Naive B cell (primary cell): ENCODE data around the gene CAMK2B. TPM values are rescaled to one million over a fixed set of nuclear protein-coding genes. Genes with fewer than 3 reads are reported as not detected.

Experiments used
- ATAC-seq, 2 donors: fragments of 150-1000 bp; cut with Tn5 transposase; 2 replicates each; pipeline ENCODE4 v1.10.0; 2021; ENCODE audit warnings: low read depth in 2 of 2, mild to moderate bottlenecking in 2 of 2, moderate library complexity in 2 of 2
- DNase-seq: peaks from one replicate; pipeline ENCODE4 v3.0.0; 2022
- H3K27ac Mint-ChIP-seq, 6 donors: one replicate each; pipeline ENCODE4 v1.8.0; 2020 to 2022; ENCODE audit warnings: mild to moderate bottlenecking in 6 of 6, mixed read lengths in 6 of 6, moderate library complexity in 5 of 6, inconsistent platforms in 2 of 6
- H3K27me3 Mint-ChIP-seq, 3 donors: one replicate each; pipeline ENCODE4 v1.8.0; 2021 to 2022; ENCODE audit warnings: mixed read lengths in 3 of 3, mild to moderate bottlenecking in 1 of 3
- H3K36me3 Mint-ChIP-seq, 2 donors: one replicate each; pipeline ENCODE4 v1.8.0; 2020 to 2022; ENCODE audit warnings: mixed read lengths in 2 of 2, inconsistent platforms in 1 of 2, mild to moderate bottlenecking in 1 of 2
- H3K4me1 Mint-ChIP-seq, 3 donors: one replicate each; pipeline ENCODE4 v1.8.0; 2020 to 2022; ENCODE audit warnings: mixed read lengths in 3 of 3, inconsistent platforms in 1 of 3, mild to moderate bottlenecking in 1 of 3, moderate library complexity in 1 of 3
- H3K4me3 Mint-ChIP-seq, 8 donors: one replicate each; pipeline ENCODE4 v1.8.0; 2020 to 2022; ENCODE audit warnings: mild to moderate bottlenecking in 8 of 8, mixed read lengths in 8 of 8, moderate library complexity in 8 of 8, inconsistent platforms in 2 of 8
- H3K9me3 Mint-ChIP-seq, 7 donors: one replicate each; pipeline ENCODE4 v1.8.0; 2020 to 2022; ENCODE audit warnings: mixed read lengths in 7 of 7, mild to moderate bottlenecking in 5 of 7, inconsistent platforms in 2 of 7, moderate library complexity in 1 of 7
- polyA plus RNA-seq, 6 donors: library from polyadenylated mRNA; unstranded; fragments of 300-500 nt; fragmentation: Illumina TruSeq; gene quantifications; one replicate each; pipeline ENCODE4 v1.2.3, GENCODE V29; 2021; ENCODE audit warnings: low read depth in 6 of 6

Gene CAMK2B
- polyA plus RNA-seq, 6 donors from 2014 or later, result not detected

DNA sequence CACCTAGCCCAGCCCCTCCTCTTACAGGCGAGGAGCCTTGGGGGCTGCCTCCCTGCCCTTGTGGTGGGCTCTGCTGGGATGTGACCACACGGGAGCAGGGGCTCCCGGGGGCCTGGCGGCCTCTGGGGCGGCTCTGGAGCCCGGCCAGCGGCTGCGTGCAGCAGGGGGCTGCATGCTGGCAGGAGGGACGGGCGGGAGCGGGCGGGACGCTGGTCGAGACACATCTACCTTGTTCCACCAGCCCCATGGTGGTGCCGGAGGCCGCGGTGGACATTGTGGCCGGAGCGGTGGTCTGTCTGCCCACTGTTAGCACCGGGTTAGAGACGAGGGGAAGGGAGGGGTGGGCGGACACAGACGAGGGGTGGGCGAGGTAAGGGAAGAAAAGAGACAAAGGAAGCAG is 86.0 kb downstream of the CAMK2B start:
- H3K4me3 Mint-ChIP-seq, result no peak overlapping the region
- peaks cover 0 to 7% (median 0%) of the 10 kb centered on the region in 3 donors for H3K27me3 Mint-ChIP-seq
- DNase-seq (no peak), ATAC-seq (no peak)
- H3K27ac Mint-ChIP-seq, result no peak overlapping the region
- H3K36me3 Mint-ChIP-seq, result no peaks in the 10 kb centered on the region
- H3K9me3 Mint-ChIP-seq, result no peaks in the 10 kb centered on the region
- H3K4me1 Mint-ChIP-seq, result peaks cover 0 to 3% (median 0%) of the 10 kb centered on the region in 3 donors

DNA sequence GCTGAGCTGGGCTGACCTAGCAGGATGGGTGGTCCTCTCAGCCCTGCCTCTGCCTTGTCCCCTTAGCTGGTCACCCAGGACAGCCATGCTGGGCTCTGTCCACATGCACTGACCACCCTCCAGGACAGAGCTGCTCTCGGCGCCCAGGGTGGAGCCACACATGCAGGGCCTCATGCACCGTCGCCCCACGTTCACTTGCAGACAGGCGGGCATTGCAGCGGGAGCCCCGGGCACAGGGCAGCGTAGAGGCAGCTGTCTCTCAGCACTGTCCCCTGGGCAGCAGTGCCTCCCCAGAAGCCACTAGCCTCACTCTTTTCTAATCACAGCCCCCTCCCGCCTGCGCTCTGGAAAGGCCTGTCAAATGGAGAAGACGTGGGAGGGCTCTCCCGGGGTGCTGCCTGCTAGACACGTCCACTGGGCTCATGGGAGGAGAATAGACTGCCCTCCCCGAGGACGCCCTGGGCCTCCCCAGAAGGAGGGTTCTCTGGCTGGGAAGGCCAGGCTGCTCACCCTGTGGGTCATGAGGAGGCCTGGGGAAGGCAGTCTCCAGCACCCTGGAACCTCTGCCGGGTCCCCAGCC is 87.2 kb downstream of the CAMK2B start:
- Mint-ChIP-seq H3K36me3 (no peaks in the 10 kb centered on the region), H3K9me3 (no peaks in the 10 kb centered on the region), H3K27ac (no peak overlapping the region), H3K27me3 (peaks cover 0 to 7% (median 0%) of the 10 kb centered on the region in 3 donors), H3K4me3 (no peak overlapping the region), H3K4me1 (peaks cover 0 to 3% (median 0%) of the 10 kb centered on the region in 3 donors)
- ATAC-seq, result no peak
- DNase-seq, result no peak

DNA sequence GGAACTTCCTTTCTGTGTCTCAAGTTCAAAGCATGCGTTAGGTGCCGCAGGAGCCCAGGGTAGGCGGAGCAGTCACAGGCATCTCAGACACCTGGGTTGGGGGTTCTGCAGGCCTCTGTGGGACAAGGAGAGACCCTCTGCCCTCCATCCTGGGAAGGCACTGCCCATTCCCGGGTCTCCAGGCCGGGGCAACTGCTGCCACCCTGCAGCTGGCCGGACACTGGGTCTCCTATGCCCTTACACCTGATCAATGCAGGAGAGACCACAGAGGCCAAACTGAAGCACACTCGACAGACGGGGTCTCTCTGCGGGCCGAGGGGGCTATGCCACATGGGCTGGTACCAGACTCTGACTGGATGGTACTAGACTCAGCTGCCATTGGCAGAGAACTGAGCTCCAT is 87.7 kb downstream of the CAMK2B start:
- H3K27me3 Mint-ChIP-seq, result peaks cover 0 to 7% (median 0%) of the 10 kb centered on the region in 3 donors
- DNase-seq, result no peak
- H3K27ac Mint-ChIP-seq, result no peak overlapping the region
- H3K36me3 Mint-ChIP-seq, result no peaks in the 10 kb centered on the region
- no peak for ATAC-seq
- H3K9me3 Mint-ChIP-seq, result no peaks in the 10 kb centered on the region
- H3K4me1 Mint-ChIP-seq, result peaks cover 0 to 3% (median 0%) of the 10 kb centered on the region in 3 donors
- no peak overlapping the region for H3K4me3 Mint-ChIP-seq

DNA sequence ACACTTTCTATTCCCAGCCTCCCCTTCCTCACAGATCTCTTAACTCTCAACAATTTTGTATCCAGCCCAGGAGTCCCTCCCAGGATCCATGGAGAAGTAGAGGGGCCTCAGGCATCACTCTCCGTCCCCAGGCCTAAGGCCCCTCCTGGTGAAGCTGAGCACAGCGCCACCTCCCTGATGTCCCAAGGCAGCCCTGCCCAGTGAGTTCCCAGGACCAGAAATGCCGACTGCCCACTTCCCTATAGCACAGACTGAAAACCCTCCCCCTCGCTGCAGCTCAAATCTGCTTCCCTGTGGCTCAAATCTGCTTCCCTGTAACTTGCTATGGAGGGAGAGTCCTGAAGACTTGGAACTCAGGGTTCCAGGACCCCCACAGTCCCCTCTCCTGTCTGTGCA is 89.1 kb downstream of the CAMK2B start:
- DNase-seq, result no peak
- peaks cover 0 to 3% (median 0%) of the 10 kb centered on the region in 3 donors for H3K4me1 Mint-ChIP-seq
- H3K4me3 Mint-ChIP-seq, result no peak overlapping the region
- ATAC-seq, result no peak
- H3K9me3 Mint-ChIP-seq, result no peaks in the 10 kb centered on the region
- peak overlapping the region in 2 of 6 donors; percentile 28 to 78 for H3K27ac Mint-ChIP-seq
- H3K27me3 Mint-ChIP-seq, result peaks cover 0 to 7% (median 0%) of the 10 kb centered on the region in 3 donors
- H3K36me3 Mint-ChIP-seq, result no peaks in the 10 kb centered on the region

DNA sequence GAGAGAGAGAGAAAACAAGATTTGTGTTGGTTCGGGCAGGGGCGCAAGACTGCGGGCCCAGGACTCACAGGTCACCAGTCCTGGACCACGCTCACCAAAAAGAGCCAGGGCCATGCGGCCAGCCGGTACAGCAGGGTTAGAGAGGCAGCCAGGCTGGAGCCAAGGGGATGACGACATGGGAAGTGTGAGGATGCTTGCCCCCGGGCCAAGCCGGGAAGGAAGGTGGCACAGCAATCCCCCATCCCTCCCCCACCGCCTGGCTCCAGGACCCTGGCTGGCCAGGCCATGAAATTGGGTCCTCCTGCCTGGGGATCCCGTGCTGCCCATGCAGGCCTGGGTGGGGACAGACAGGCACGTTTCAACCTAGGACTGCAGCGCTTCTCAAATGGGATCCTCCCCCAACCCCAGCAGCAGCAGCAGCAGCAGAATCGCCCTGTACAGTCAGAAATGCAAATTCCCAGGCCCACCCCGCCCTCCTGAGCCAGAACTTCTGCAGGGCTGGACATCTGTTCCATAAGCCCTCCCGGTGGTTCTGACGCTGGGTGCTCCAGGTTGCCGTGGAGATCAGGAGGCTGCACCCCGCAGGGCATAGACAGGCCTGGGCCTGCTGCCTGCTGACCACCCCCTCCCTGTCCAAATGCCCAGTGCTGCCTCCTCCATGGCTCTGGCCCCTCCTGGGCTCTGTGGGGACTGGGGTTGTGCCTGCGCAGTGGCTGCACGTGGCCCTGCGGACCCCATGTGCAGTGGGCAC is 89.6 kb downstream of the CAMK2B start:
- Mint-ChIP-seq H3K4me3 (no peak overlapping the region), H3K36me3 (no peaks in the 10 kb centered on the region), H3K27me3 (peaks cover 0 to 7% (median 0%) of the 10 kb centered on the region in 3 donors), H3K27ac (peak overlapping the region in 3 of 6 donors; percentile 31 to 76 (median 76)), H3K4me1 (no peaks in the 10 kb centered on the region), H3K9me3 (no peaks in the 10 kb centered on the region)
- no peak for ATAC-seq
- no peak for DNase-seq

DNA sequence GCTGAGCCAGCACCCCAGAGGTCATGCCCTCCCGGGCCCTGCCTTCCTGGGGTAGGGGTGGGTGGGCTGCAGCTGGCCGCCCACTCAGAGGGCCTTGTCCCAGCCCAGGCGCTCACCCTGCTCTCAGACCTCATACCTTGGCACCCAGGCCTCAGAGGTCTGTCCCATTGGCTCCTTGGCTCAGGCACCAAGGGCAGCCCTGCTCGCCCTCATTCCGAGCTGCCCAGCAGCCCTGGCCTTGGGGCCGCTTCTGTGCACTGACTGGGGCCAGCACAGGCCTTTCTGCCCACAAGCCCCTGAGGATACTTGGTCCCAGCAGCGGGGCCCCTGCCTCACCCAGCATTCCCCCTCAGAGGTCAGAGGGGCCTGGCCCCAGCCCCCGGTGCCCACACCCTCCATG is 90.3 kb downstream of the CAMK2B start:
- no peaks in the 10 kb centered on the region for H3K4me1 Mint-ChIP-seq
- no peaks in the 10 kb centered on the region for H3K36me3 Mint-ChIP-seq
- ATAC-seq (no peak), DNase-seq (no peak)
- H3K9me3 Mint-ChIP-seq, result no peaks in the 10 kb centered on the region
- H3K4me3 Mint-ChIP-seq, result no peak overlapping the region
- H3K27me3 Mint-ChIP-seq, result peaks cover 0 to 7% (median 0%) of the 10 kb centered on the region in 3 donors
- H3K27ac Mint-ChIP-seq, result peak overlapping the region in 1 of 6 donors; percentile 31

DNA sequence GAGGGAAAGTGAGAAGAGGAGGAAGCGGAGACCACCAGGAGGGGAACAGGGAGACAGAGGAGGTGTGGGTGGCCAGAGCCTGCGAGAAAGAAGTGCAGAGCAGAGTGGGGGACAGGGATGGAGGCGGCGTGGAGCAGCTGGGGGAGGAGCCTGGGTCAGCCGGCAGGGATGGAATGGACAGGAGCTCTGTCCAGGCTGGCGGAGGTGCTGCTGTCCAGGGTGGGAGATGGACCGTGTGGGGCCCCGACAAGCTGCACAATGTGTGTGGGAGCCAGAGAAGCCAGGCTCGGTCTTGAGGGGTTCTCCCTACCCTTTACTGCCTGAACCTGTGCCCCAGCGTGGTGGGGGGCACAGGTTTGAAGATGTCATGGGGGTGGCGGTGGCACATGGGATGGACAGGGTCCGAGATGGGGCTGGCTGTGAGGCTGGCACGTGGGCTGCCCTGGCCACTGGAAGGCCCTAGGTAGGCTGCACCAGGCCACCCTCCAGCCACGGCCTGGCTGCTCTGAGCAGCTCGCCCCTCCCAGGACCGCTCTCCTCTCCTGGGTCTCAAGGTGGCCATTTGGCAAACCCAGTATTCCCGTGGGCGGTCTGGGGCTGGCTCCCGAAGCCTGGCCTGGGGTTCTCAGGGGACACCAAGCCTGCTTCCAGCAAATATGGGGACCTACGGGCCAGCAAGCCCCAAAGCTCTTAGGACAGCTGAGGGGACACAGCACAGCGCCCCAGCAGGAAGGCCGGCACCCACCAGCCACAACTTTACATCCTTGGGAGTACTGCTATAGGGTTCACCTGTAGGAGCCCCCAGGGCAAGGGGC is 92.3 kb downstream of the CAMK2B start:
- no peak overlapping the region for H3K4me3 Mint-ChIP-seq
- H3K9me3 Mint-ChIP-seq, result no peaks in the 10 kb centered on the region
- ATAC-seq (no peak), DNase-seq (no peak)
- H3K27me3 Mint-ChIP-seq, result peaks cover 0 to 8% (median 0%) of the 10 kb centered on the region in 3 donors
- H3K36me3 Mint-ChIP-seq, result no peaks in the 10 kb centered on the region
- no peak overlapping the region for H3K27ac Mint-ChIP-seq
- no peaks in the 10 kb centered on the region for H3K4me1 Mint-ChIP-seq

DNA sequence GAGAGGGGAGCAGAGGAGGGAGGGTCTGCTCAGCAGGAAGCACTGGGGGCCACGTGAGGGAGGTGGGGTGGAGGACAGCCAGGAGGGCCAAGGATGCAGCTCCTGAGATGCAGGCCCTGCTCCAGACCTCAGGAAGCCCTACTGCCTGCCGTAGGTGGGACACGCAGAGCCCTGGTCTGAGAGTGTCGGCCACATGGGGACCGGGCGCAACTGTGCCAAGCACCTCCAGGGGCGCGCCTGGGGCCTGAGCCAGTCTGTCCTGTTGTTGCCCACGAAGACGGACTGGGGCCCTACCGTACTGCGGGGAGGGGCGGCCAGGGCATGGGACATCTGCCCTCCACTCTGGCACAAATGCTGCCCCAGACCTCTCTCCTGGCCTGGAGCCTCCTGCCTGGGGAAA is 93.0 kb downstream of the CAMK2B start:
- Mint-ChIP-seq H3K4me1 (no peaks in the 10 kb centered on the region), H3K36me3 (no peaks in the 10 kb centered on the region), H3K4me3 (no peak overlapping the region), H3K27ac (no peak overlapping the region), H3K9me3 (no peaks in the 10 kb centered on the region), H3K27me3 (peaks cover 0 to 13% (median 0%) of the 10 kb centered on the region in 3 donors)
- ATAC-seq (no peak), DNase-seq (no peak)

DNA sequence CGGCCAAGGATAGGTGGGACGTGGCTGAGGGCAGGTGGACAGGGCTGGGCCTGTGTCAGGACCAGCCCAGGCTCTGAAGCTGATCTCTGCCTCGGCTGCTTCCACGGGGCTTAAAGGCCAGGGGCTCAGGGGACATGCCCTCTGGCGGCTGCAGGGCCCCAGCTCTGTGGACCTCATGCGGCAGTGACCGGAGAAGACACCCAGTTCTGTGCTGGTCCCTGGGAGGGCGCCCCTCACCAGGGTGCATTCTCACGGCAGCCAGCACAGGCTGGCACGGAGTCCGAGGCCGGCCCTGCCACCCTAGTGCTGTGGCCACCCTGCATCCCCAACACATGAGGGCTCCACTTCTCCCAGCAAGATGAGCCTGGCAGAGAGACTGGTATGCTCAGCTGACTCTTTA is 94.3 kb downstream of the CAMK2B start:
- ATAC-seq (no peak), DNase-seq (no peak)
- H3K4me1 Mint-ChIP-seq, result no peaks in the 10 kb centered on the region
- H3K27me3 Mint-ChIP-seq, result peaks cover 1 to 11% (median 5%) of the 10 kb centered on the region in 3 donors
- H3K27ac Mint-ChIP-seq, result no peak overlapping the region
- no peak overlapping the region for H3K4me3 Mint-ChIP-seq
- H3K36me3 Mint-ChIP-seq, result no peaks in the 10 kb centered on the region
- H3K9me3 Mint-ChIP-seq, result no peaks in the 10 kb centered on the region

DNA sequence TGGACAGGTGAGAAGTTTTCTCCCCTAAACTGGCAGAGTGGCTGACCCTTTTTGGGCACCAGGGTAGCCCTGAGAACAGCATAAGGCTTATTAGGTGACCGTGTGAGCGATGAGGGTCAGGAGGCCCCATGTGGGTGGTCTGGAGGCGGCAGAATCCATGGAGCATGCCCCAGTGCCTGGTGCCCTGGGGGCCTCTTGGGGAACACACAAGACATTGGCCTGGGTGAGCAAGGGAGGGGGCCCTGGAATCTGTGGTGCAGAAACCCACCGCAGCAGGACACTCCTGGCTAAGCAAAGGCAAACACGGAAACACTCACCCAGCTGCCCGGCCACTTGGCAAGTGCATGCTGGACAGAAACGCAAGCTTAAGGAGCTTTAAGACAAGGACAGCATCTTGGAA is 95.1 kb downstream of the CAMK2B start:
- H3K9me3 Mint-ChIP-seq, result no peaks in the 10 kb centered on the region
- no peak overlapping the region for H3K27ac Mint-ChIP-seq
- no peaks in the 10 kb centered on the region for H3K4me1 Mint-ChIP-seq
- ATAC-seq (no peak), DNase-seq (no peak)
- no peak overlapping the region for H3K4me3 Mint-ChIP-seq
- H3K27me3 Mint-ChIP-seq, result peaks cover 4 to 18% (median 11%) of the 10 kb centered on the region in 3 donors
- H3K36me3 Mint-ChIP-seq, result no peaks in the 10 kb centered on the region

DNA sequence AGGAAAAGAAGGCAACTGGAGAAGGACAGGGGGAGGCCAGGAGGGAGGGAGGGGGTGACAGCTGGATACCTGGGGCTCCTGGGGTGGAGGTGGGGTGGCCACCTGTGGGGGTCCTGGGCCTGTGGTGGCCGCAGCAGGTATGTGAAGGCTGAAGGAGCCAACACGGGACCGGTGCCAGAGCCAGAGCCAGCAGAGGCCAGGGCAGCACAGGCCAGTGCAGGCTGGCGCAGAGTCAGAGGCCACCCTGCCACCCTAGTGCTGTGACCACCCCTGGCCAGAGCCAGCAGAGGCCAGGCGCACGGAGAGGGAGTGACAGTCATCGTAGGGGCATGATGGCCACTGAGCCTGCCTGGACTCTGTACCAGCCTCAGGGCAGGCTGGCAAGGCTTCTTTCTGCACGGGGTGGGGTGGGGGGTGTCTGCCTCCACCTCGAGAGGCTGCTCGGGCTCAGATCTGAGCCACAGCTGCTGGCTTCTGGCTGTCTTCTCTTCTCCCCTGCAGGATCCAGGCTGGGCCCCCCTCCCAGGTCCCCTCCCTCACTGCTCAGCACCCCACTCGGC is 95.8 kb downstream of the CAMK2B start:
- Mint-ChIP-seq H3K4me1 (no peaks in the 10 kb centered on the region), H3K27ac (no peak overlapping the region), H3K27me3 (peaks cover 4 to 19% (median 11%) of the 10 kb centered on the region in 3 donors), H3K9me3 (no peaks in the 10 kb centered on the region), H3K36me3 (no peaks in the 10 kb centered on the region), H3K4me3 (no peak overlapping the region)
- no peak for ATAC-seq
- DNase-seq, result no peak

DNA sequence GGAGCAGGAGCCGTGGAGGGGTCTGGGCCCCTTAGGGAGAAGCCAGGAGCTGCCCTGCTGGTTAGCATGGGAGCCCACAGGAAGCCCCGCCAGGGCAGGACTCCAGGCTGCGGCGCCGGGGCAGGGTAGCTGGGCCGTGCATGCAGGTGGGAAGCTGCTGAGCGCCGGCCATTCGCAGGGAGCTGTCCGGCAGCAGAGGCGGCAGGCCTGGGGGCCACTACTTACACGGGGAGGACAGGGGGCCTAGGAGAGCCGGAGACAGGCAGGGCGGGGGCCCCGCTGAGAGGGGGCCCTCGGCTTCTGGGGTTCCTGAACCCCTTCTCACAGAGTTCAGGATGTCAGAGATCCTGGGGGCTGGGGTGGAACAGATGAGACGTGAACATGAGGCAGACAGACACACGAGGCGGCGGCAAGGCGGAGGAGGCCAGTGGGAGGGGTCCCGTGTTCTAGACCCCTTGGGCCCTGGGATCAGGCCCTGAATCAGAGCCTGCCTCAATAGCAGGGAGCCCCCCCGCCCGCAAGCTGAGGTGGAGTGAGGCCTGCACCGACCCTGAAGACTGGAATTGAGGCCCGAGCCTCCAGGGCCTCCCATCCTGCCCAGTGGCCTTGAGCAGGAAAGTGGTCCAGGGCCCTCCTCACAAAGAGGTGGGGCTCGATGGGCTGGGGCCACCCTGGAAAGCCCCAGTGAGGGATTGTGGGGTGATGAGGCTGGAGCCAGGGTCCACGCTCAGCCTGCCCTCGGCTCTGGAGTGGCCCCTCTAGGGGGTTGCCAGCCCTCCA is 96.6 kb downstream of the CAMK2B start:
- peaks cover 4 to 27% (median 18%) of the 10 kb centered on the region in 3 donors for H3K27me3 Mint-ChIP-seq
- H3K9me3 Mint-ChIP-seq, result no peaks in the 10 kb centered on the region
- no peaks in the 10 kb centered on the region for H3K4me1 Mint-ChIP-seq
- H3K36me3 Mint-ChIP-seq, result no peaks in the 10 kb centered on the region
- no peak overlapping the region for H3K27ac Mint-ChIP-seq
- ATAC-seq (no peak), DNase-seq (no peak)
- H3K4me3 Mint-ChIP-seq, result no peak overlapping the region

DNA sequence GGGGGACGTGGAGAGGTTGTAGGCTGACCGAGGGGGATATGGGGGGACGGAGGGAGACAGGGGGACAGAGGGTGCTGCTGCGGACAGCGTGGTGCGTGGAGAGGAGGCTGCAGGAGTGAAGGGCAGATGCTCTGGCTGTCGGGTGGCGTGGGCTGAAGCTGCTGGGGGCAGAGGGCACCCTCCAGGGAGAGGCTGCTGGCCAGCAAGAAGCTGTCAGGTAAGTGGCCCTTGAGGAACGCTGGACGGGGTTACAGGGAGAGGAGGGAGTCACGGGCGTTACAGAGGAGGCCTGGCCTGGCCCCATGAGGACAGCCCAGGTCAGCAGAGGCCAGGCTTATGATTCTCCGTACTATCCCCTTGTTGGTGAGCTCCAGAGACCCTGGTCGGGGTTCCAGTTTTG is 97.5 kb downstream of the CAMK2B start:
- peaks cover 4 to 33% (median 22%) of the 10 kb centered on the region in 3 donors for H3K27me3 Mint-ChIP-seq
- no peaks in the 10 kb centered on the region for H3K36me3 Mint-ChIP-seq
- no peak overlapping the region for H3K27ac Mint-ChIP-seq
- no peaks in the 10 kb centered on the region for H3K4me1 Mint-ChIP-seq
- H3K4me3 Mint-ChIP-seq, result no peak overlapping the region
- H3K9me3 Mint-ChIP-seq, result no peaks in the 10 kb centered on the region
- DNase-seq (no peak), ATAC-seq (no peak)
